HCT116 (cell line): ENCODE data around the gene SPOCK3.

Source experiments
- CEBPB ChIP-seq: IDR thresholded peaks from 2 replicates; pipeline ENCODE4 v1.6.1; 2012; ENCODE audit warnings: low read depth
- EGR1 ChIP-seq: IDR thresholded peaks from 2 replicates; pipeline ENCODE4 v1.6.1; 2012; ENCODE audit warnings: low read depth
- EZH2 ChIP-seq: fragments of 200-600 bp; sonication (generic); IDR thresholded peaks from 2 replicates; pipeline ENCODE4 v1.6.1; 2017; ENCODE audit warnings: antibody characterized with exemption, mixed run types
- POLR2A ChIP-seq: IDR thresholded peaks from 2 replicates; pipeline ENCODE4 v1.7.0; 2011; ENCODE audit warnings: borderline replicate concordance; ENCODE audit not compliant: insufficient read depth, insufficient read length; ENCODE audit errors: extremely low read depth
- POLR2AphosphoS5 ChIP-seq: IDR thresholded peaks from 2 replicates; pipeline ENCODE4 v1.6.1; 2011; ENCODE audit warnings: mild to moderate bottlenecking, low read depth, low read length, moderate library complexity
- SP1 ChIP-seq: IDR thresholded peaks from 2 replicates; pipeline ENCODE4 v1.6.1; 2012; ENCODE audit warnings: low read depth
- ZNF274 ChIP-seq: fragments of 200-500 bp; sonication (Bioruptor generic); IDR thresholded peaks from 2 replicates; pipeline ENCODE4 v1.6.1; 2014; ENCODE audit warnings: mild to moderate bottlenecking, low read depth, low read length, inconsistent platforms
- TF ChIP-seq, protein P1 (sequence below), 3 experiments: fragments of 200-600 bp in 1 of 3; sonication (generic) in 1 of 3; IDR thresholded peaks in 2 of 3; conservative IDR thresholded peaks in 1 of 3; 2 replicates each; pipeline ENCODE4 v1.5.1; 2012 to 2017; ENCODE audit warnings: low read depth in 2 of 3, low read length in 2 of 3, antibody characterized with exemption in 1 of 3, borderline replicate concordance in 1 of 3, control low read depth in 1 of 3, mild to moderate bottlenecking in 1 of 3, mixed read lengths in 1 of 3, mixed run types in 1 of 3, moderate library complexity in 1 of 3; ENCODE audit not compliant: insufficient read depth in 1 of 3
- TF ChIP-seq, protein P2 (sequence below): IDR thresholded peaks from 2 replicates; pipeline ENCODE4 v1.6.1; 2012

GRCh38 chr4:166827629-166828028 is 406.7 kb downstream of the SPOCK3 start:
- TF ChIP-seq EGR1 (no peak), POLR2A (no peak), ZNF274 (no peak), CEBPB (no peak), SP1 (no peak), EZH2 (no peak), POLR2AphosphoS5 (no peak)
- TF ChIP-seq, protein P1, sequence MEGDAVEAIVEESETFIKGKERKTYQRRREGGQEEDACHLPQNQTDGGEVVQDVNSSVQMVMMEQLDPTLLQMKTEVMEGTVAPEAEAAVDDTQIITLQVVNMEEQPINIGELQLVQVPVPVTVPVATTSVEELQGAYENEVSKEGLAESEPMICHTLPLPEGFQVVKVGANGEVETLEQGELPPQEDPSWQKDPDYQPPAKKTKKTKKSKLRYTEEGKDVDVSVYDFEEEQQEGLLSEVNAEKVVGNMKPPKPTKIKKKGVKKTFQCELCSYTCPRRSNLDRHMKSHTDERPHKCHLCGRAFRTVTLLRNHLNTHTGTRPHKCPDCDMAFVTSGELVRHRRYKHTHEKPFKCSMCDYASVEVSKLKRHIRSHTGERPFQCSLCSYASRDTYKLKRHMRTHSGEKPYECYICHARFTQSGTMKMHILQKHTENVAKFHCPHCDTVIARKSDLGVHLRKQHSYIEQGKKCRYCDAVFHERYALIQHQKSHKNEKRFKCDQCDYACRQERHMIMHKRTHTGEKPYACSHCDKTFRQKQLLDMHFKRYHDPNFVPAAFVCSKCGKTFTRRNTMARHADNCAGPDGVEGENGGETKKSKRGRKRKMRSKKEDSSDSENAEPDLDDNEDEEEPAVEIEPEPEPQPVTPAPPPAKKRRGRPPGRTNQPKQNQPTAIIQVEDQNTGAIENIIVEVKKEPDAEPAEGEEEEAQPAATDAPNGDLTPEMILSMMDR (IDR thresholded peaks at IDR 0.05 in 2 of 3, conservative IDR thresholded peaks at IDR 0.05 in 1 of 3; ENCODE audit: borderline replicate concordance in 1 of 3, insufficient read depth in 1 of 3, low read depth in 2 of 3, low read length in 2 of 3) = no peak
- TF ChIP-seq, protein P2, sequence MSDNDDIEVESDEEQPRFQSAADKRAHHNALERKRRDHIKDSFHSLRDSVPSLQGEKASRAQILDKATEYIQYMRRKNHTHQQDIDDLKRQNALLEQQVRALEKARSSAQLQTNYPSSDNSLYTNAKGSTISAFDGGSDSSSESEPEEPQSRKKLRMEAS = no peak
